ENCODE measurements around the gene PNPLA7. TPM values are rescaled to one million over a fixed set of nuclear protein-coding genes. Genes with fewer than 3 reads are reported as not detected.
A peak's percentile ranks its signal among the peaks of the same experiment; 100 is the strongest.

The PNPLA7 gene
- total RNA-seq, 1 donor from 2014 or later, result 9.0 TPM

- no peaks in the 10 kb centered on the region for H3K27me3 ChIP-seq (ENCODE audit: low read depth)
Measured at GRCh38 chr9:137428311-137428630, 121.9 kb downstream of the PNPLA7 start.

GRCh38 chr9:137427454-137428310 lies 122.5 kb downstream of the PNPLA7 start:
- no peak for DNase-seq
- intact Hi-C loops (cut with micrococcal nuclease), result no loop called here
- no peak overlapping the region for H3K27ac ChIP-seq (replicated peaks)
- H3K4me1 ChIP-seq, result peaks cover 29% of the 10 kb centered on the region
- H3K36me3 ChIP-seq, result no peaks in the 10 kb centered on the region
- H3K27me3 ChIP-seq (ENCODE audit: low read depth), result no peaks in the 10 kb centered on the region
- no peak overlapping the region for H3K4me3 ChIP-seq
- no peaks in the 10 kb centered on the region for H3K9me3 ChIP-seq (replicated peaks)
- TF ChIP-seq, protein P1, sequence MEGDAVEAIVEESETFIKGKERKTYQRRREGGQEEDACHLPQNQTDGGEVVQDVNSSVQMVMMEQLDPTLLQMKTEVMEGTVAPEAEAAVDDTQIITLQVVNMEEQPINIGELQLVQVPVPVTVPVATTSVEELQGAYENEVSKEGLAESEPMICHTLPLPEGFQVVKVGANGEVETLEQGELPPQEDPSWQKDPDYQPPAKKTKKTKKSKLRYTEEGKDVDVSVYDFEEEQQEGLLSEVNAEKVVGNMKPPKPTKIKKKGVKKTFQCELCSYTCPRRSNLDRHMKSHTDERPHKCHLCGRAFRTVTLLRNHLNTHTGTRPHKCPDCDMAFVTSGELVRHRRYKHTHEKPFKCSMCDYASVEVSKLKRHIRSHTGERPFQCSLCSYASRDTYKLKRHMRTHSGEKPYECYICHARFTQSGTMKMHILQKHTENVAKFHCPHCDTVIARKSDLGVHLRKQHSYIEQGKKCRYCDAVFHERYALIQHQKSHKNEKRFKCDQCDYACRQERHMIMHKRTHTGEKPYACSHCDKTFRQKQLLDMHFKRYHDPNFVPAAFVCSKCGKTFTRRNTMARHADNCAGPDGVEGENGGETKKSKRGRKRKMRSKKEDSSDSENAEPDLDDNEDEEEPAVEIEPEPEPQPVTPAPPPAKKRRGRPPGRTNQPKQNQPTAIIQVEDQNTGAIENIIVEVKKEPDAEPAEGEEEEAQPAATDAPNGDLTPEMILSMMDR (IDR thresholded peaks at IDR 0.05; ENCODE audit: borderline replicate concordance), result no peak

More at GRCh38 chr9:137428311-137428630, 121.9 kb downstream of the PNPLA7 start:
- H3K36me3 ChIP-seq, result no peaks in the 10 kb centered on the region
- peaks cover 27% of the 10 kb centered on the region for H3K4me1 ChIP-seq
- no peak overlapping the region for H3K4me3 ChIP-seq
- H3K27ac ChIP-seq (replicated peaks), result no peak overlapping the region
- DNase-seq, result no peak
- TF ChIP-seq, protein P1 (IDR thresholded peaks at IDR 0.05; ENCODE audit: borderline replicate concordance), result no peak
- intact Hi-C loops (cut with micrococcal nuclease), result no loop called here
- H3K9me3 ChIP-seq (replicated peaks), result no peaks in the 10 kb centered on the region

GRCh38 chr9:137426018-137426681 lies 124.1 kb downstream of the PNPLA7 start:
- Histone ChIP-seq H3K36me3 (no peaks in the 10 kb centered on the region), H3K9me3 (replicated peaks) (no peaks in the 10 kb centered on the region), H3K4me3 (no peak overlapping the region), H3K27me3 (ENCODE audit: low read depth) (no peaks in the 10 kb centered on the region), H3K4me1 (peaks cover 44% of the 10 kb centered on the region), H3K27ac (replicated peaks) (peak overlapping the region; percentile 54)
- TF ChIP-seq, protein P1 (IDR thresholded peaks at IDR 0.05; ENCODE audit: borderline replicate concordance), result no peak
- peak; percentile 16 for DNase-seq
- intact Hi-C loops (cut with micrococcal nuclease), result no loop called here

DNA sequence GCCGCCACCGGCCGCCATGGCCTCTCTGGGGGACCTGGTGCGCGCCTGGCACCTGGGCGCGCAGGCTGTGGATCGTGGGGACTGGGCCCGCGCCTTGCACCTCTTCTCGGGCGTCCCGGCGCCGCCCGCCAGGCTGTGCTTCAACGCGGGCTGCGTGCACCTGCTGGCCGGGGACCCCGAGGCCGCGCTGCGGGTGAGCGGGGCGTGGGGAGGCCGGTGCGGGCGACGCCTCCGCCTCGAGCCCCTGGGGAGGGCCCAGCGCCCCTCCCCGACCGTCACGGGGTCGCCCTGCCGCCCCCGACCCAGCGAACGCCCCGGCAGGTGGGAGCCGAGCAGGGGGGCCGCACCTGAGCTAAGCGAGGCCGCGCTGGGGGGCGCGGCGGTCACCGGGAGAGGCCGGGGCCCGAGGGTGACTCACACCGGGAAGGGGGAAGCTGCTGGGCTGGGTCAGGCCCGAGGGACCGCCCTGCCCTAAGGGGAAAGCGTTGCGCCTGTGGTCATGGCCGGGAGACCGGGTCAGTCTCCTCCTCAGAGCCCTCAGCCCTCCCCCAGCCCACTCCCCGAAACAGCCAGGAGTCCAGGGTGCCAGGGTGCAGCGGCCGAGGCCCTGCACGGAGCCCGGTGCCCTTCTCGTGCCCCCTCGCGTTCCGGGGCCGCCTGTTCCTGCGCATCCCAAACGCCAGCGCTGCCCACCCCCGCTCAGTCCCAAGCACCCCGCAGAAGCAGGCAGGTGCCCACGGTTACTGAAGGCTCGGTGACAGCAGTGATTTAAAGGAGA lies 126.5 kb downstream of the PNPLA7 start:
- H3K36me3 ChIP-seq, result no peaks in the 10 kb centered on the region
- peak overlapping the region; percentile 96 for H3K4me3 ChIP-seq
- peaks cover 46% of the 10 kb centered on the region for H3K4me1 ChIP-seq
- peak overlapping the region; percentile 85 for H3K27ac ChIP-seq (replicated peaks)
- H3K9me3 ChIP-seq (replicated peaks), result no peaks in the 10 kb centered on the region
- intact Hi-C loops (cut with micrococcal nuclease), result no loop called here
- H3K27me3 ChIP-seq (ENCODE audit: low read depth), result no peaks in the 10 kb centered on the region
- TF ChIP-seq, protein P1 (IDR thresholded peaks at IDR 0.05; ENCODE audit: borderline replicate concordance), result peak; percentile 51
- peak; percentile 24 for DNase-seq
